DND-41 (cell line): ENCODE data around the gene CHD9.
"Not testable (repeated sequence)": the region's sequence is repeated elsewhere in the genome, so short reads cannot be mapped to it uniquely, and the experiment has no call there.

ENCODE experiments used
- EZH2 ChIP-seq: IDR thresholded peaks from 3 replicates; pipeline ENCODE4 v1.6.1; 2012; ENCODE audit warnings: borderline replicate concordance, low read depth, mild to moderate bottlenecking, moderate library complexity, low read length, inconsistent platforms; ENCODE audit not compliant: severe bottlenecking
- TF ChIP-seq, protein P1 (sequence below): IDR thresholded peaks from 2 replicates; pipeline ENCODE4 v1.5.1; 2012; ENCODE audit warnings: borderline replicate concordance, low read length, moderate library complexity, mild to moderate bottlenecking; ENCODE audit not compliant: poor library complexity, severe bottlenecking; ENCODE audit errors: extremely low read depth

DNA sequence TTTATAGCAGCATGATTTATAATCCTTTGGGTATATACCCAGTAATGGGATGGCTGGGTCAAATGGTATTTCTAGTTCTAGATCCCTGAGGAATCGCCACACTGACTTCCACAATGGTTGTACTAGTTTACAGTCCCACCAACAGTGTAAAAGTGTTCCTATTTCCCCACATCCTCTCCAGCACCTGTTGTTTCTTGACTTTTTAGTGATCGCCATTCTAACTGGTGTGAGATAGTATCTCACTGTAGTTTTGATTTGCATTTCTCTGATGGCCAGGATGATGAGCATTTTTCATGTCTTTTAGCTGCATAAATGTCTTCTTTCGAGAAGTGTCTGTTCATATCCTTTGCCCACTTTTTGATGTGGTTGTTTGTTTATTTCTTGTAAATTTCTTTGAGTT is 276.2 kb downstream of the CHD9 start:
- TF ChIP-seq, protein P1, sequence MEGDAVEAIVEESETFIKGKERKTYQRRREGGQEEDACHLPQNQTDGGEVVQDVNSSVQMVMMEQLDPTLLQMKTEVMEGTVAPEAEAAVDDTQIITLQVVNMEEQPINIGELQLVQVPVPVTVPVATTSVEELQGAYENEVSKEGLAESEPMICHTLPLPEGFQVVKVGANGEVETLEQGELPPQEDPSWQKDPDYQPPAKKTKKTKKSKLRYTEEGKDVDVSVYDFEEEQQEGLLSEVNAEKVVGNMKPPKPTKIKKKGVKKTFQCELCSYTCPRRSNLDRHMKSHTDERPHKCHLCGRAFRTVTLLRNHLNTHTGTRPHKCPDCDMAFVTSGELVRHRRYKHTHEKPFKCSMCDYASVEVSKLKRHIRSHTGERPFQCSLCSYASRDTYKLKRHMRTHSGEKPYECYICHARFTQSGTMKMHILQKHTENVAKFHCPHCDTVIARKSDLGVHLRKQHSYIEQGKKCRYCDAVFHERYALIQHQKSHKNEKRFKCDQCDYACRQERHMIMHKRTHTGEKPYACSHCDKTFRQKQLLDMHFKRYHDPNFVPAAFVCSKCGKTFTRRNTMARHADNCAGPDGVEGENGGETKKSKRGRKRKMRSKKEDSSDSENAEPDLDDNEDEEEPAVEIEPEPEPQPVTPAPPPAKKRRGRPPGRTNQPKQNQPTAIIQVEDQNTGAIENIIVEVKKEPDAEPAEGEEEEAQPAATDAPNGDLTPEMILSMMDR = not testable (repeated sequence)
- not testable (repeated sequence) for TF ChIP-seq EZH2
